Fibroblast of skin of left biceps (primary cell): Measurements from ENCODE around the gene PDCD7.
"Not testable (repeated sequence)": the region's sequence is repeated elsewhere in the genome, so short reads cannot be mapped to it uniquely, and the experiment has no call there.

Experiments
- DNase-seq, 2 experiments: peaks; one replicate each; pipeline ENCODE4 v3.0.0-alpha.2; 2013; ENCODE audit warnings: low read depth in 2 of 2

The PDCD7 gene

DNA sequence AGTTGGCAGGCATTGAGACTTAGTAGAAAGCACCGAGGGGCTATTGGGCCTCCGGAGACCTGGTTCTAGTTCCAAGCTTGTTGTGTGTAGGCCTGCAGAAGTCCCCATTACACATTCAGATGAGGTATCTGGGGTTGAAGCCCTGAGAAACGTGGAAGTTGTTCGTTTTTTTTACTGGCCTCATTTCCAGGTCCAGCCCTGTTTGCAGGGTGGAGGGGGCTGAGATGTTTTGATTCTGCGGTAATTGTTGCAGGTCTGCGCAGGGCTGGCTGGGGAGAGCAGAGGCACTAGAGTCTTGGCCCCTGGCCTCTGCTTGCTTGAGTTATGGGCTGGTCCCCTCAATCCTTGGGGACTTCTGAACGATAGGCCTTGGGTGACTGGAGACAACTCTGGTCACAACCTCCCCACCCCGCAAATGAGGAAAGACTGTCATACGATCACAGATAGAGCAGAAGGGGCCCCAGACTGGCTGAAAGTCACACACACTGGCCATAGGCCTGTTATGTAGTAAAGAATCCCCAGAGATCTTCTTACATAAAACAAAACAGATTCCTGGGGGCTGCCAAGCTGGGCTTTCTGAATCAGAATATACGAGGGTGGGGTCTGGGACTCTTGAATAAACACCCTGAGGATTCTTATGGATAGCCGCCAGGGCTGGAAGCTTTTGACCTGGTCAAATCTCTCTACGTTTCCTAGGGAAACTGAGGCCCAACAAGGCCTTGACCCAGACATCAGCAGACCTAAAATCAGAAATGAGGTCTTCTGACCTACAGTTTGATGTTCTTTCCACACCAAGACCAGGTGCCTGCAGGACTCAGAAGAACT, 41.5 kb downstream of the PDCD7 start:
- no peak for DNase-seq

DNA sequence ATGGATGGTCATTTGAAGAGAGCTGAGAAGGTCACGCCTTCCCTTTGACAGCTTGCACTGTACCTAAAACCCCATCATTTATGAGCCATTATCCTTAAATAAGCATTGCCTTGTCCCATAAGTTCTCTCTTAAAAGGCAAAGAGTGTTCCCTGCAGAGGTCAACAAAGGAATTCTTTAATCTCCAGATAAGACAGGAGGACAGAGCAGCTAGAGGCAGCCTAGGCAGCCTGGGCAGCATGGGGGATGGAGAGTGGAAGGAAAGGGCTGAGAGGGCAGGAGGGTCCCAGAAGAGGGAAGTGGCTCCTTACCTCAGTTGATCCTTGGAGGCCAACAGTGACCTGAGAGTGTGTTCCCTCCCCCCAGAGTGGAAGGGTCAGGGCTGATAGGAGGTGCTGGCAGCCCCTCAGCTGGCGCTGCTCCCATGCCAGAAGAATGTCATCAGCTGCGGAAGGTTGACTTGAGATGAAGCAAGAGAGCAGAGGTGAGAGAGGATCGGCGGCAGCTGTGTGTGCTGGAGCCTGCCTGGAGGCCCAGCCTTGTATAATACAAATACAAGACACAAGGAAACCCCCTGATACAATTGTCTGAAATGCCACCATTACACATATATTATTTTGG, 44.3 kb downstream of the PDCD7 start:
- no peak for DNase-seq

- DNase-seq, result no peak
These were observed 45.0 kb downstream of the PDCD7 start for GRCh38 chr15:65088643-65089021.

DNA sequence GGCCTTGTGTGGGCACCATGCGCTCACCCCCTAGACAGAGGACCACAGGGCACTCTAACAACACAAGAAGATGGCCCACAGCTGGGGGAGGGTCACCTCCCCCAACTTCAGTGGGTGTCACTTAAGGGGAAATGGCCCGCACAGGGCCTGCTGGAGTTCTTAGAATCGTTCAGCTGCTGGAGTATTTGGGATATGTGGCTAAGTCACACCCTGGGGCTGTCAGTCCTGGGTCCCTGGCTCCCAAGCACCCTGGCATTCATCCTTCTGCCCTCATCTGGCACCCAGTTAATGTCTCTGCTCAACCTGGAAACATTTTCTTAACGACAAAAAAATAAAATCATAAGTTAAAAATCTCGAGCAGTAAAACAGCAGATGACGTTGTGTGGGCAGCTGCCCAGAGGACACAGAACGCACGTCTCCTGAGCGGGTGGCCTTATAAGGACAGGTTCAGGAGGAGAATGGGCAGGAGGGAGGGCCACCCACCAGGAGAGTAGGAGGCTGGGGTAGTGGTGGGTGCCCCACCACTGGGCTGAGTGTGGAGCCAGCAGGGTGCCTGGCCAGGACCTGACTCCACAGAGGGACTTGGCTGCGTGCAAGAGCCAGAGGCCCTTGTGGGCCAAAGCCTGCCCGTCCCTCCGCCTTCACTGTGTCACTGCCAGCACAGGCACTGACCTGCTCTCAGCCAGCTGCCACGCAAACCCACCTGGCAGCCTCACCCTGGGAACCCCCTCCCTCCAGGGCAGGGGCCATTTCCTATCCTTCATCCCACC, 45.5 kb downstream of the PDCD7 start:
- DNase-seq, result no peak

- DNase-seq, result no peak
These were observed 46.2 kb downstream of the PDCD7 start for GRCh38 chr15:65087411-65087810.

DNA sequence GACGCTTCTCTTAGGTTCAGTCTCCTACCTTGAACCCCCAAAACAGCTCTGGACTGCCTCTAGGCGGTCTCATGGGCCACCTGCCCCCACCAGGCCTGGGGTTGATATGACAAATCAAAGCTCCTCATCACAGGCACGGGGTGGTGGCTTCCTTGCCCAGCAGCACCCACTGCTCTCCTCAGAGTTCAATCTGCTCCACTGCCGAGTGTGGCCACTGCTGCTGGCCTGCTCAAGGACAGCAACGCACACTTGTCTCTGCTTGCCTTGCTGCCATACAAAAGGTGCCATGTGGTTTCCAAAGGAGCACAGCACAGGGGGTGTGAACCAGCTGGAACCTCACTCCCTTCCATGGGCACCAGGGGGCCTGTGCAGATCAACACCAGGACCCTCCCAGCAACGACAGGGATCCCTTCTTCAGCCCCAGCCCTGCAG, 46.9 kb downstream of the PDCD7 start:
- no peak for DNase-seq

GRCh38 chr15:65085990-65086679, 47.5 kb downstream of the PDCD7 start:
- DNase-seq, result no peak

- DNase-seq, result no peak
These were observed 48.3 kb downstream of the PDCD7 start for GRCh38 chr15:65085207-65085753.

DNA sequence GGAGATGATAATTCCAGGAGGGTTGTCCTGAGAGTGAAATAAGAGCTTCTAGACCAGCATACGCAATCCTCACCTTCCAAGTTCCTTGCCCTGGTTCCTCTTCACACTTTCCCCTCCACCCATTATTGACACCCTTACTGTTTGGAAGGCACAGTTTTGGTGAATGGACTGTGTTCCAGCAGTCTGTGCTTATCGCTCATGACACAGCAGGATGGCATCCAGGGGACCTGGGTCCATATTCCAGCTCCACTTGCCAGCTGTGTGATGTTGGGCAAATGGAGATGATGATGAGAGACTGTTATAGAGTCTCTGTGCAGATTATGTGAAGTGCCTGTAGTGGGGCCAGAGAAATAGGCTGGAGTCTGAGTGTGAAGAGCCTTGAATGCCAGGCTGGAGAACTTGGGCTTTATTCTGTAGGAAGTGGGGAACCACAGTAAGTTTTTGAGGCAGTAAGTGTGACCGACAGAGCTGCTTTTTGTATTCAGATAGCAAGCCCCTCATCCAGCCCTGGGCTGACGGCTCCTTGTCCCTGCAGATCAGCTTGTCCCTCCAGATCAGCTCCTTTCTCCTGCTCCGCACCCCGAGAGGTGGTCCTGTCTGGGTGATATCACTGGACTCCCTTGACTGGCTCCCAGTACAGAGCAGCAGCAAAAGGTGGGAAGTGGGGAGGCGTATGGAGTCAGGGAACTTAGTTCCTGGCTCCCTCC, 49.0 kb downstream of the PDCD7 start:
- no peak for DNase-seq

GRCh38 chr15:65083262-65083701, 50.3 kb downstream of the PDCD7 start:
- no peak for DNase-seq

GRCh38 chr15:65082303-65082953, 51.2 kb downstream of the PDCD7 start:
- DNase-seq, result no peak

GRCh38 chr15:65081758-65082157, 51.9 kb downstream of the PDCD7 start:
- no peak for DNase-seq

DNA sequence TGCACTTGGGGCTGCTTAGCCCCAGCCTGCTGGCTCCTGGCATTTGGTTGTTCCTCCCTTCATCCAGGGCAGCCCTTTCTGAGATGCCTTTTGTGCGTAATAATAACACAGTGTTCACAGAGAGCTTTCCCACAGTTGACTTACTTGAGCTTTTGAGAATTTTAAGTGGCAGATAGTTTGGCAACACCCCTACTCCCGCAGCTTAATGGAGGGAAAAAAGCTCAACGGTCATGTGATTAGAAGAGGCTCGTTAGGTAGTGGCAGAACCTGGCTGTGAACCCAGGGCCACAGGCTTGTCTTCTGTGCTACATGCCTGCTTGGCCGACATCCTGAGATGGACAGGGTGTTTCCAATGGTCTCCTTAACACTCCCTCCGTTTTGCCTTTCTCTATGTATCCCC, 52.3 kb downstream of the PDCD7 start:
- no peak for DNase-seq

DNA sequence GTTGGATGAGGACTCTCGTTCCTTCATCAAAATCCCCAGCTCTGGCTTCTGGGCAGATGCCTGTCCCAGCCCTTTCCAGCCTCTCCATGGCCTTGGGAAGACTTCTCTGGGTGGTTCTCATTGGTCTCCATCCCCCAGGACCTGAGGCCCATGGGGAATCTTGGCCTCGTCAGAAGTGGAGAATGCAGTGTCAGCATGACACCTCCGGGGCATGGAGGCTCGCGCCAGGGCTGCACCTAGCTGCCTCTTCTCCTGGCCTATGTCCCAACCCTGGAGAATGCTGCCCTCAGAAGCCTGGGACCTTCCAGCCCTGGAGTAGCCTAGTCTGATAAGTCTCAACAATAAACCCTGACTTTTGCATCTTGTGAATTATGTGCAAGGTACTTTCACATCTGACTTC, 54.0 kb downstream of the PDCD7 start:
- DNase-seq, result no peak

GRCh38 chr15:65077981-65078352, 55.6 kb downstream of the PDCD7 start:
- no peak for DNase-seq

- DNase-seq, result no peak
These were observed 56.2 kb downstream of the PDCD7 start for GRCh38 chr15:65077291-65077980.

- DNase-seq, result no peak
These were observed 56.9 kb downstream of the PDCD7 start, which contains the start of gene KBTBD13 for GRCh38 chr15:65076486-65077290. Gene KBTBD13 (plus strand): TSS chr15:65076746. CDS start chr15:65076816, 70 bp downstream.

DNA sequence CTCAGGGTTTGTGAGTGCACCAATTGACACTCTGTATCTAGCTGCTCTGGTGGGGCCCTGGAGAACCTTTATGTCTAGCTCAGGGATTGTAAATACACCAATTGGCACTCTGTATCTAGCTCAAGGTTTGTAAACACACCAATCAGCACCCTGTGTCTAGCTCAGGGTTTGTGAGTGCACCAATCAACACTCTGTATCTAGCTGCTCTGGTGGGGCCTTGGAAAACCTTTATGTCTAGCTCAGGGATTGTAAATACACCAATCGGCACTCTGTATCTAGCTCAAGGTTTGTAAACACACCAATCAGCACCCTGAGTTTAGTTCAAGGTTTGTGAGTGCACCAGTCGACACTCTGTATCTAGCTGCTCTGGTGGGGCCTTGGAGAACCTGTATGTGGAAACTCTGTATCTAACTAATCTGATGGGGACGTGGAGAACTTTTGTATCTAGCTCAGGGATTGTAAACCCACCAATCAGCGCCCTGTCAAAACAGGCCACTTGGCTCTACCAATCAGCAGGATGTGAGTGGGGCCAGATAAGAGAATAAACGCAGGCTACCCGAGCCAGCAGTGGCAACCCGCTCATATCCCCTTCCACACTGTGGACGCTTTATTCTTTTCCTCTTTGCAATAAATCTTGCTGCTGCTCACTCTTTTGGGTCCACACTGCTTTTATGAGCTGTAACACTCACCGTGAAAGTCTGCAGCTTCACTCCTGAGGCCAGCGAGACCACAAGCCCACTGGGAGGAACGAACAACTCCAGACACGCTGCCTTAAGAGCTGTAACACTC, 57.8 kb downstream of the PDCD7 start:
- DNase-seq, result not testable (repeated sequence)
